GM21737 (cell line): ENCODE data around the gene PRIMA1.

ENCODE experiments used
- ATAC-seq: cut with Tn5 transposase; IDR thresholded peaks from one replicate; pipeline ENCODE4 v1.9.1; 2021; ENCODE audit warnings: mild to moderate bottlenecking, moderate library complexity; ENCODE audit not compliant: unreplicated experiment

PRIMA1 gene

DNA sequence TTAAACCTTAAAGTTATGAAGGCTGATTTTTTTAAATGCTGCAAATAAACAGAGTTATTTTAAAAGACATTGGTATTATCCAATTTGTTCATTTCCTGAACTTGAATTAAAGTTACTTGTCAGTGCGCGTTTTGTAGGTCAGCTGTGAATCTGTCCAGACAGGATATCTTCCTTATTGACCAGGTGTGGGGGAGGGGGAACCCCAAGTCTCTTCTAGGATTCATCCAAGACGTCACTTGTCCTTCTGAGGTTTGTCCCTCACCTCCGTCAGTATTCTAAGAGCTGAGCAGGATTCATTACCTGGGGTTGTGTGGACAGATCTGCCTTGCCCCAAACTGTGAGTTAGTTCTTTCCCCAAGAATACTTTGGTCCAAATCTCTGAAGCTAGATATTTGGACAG is 8.8 kb upstream of the PRIMA1 start:
- ATAC-seq, result no peak

GRCh38 chr14:93794756-93795155 is 6.5 kb upstream of the PRIMA1 start:
- no peak for ATAC-seq

DNA sequence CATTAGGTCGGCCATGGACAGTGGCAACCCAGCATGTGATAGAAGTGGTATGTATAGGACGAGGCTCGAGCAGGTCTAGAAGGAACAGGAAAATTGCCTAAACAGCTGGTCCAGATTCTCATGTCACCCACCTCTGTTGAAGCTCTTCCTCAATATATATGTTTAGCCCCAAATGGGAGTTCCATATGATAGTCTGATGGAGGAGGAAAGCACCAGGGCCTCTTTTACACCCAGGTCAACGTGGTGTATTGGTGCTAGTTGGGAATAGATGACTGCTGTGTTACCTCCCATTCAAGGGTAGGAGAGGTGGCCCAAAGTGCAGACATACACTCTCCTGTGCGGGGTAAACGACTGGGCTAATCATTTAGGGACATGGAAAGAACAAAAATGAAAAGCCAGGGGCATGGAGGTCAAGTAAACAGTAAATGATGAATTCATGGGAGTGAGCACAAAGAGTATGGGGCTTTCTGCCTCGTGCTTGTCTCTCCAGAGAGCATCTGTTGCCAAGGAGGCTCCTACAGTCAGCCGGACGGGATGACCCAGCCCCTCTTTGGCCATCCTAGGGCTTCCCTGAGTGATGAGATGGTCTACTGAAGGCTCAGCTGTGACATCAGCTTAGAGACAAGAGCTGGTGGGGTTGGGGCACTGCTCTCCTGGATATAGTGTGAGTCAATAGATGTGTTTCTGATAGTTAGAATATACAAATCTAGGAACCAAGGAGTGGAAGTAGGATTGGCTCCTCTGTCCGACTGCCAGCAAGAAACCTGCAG is 5.5 kb upstream of the PRIMA1 start:
- no peak for ATAC-seq

GRCh38 chr14:93792391-93792790 is 4.1 kb upstream of the PRIMA1 start:
- no peak for ATAC-seq

DNA sequence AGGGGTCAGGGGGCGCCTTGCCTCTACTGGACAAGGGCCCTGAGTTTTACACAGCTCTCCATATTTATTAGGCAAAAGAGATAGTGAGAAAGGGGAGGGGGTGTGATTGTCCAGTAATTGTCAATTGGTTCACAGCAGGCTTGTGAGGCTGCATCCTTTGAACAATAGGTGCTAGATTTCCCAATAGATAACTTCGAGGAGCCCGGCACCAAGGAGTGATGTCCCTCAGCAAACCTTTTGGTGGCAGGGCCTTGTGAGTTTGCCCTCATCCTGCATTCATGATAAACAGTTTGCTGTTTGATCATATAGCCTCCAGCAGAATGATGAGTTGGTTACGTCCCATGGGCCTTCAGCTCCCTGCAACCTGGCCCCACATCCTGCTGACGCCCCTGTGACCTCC is 2.7 kb upstream of the PRIMA1 start:
- ATAC-seq, result no peak

DNA sequence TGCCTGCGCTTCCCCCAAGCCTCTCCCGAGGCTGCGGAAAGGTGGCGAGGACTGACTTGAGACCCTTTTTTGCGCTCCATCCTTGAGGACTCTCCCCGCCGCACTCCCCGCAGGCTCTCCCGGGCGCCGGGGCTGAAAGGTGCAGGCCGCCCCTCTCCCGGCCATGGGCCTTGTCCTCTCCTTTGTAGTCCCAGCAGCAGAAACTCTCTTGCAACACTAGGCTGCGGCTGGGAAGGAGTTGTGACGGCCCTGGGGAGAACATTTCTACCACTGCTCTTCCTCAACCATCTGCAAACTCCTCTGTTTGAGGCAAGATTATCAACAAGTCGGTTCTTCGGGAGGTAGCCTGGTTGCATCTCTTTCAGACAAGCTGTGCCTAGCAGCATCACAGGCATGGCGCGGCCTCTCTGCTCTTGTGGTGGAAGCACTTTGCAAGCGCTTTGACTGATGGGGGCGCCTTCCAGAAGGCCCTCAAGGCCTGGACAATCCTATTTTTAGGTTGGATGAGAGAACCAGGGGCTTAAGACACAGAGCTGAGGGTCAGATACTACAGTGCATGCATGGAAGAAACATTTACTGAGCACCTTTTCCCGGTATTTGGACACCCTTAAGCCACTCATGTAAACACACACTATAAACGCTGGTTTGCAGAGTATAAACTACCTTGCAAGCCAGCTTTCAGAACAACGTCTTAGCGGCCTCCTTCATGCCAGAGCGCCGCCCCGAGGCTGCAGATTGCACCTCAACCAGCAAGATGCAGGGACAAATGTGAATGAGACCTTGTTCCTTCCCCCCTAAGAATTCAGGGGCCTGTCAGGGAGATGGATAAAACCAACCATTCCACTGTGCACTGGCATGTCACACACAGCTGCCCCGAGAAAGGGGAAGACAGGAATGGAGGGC is 1.2 kb upstream of the PRIMA1 start:
- ATAC-seq, result no peak

DNA sequence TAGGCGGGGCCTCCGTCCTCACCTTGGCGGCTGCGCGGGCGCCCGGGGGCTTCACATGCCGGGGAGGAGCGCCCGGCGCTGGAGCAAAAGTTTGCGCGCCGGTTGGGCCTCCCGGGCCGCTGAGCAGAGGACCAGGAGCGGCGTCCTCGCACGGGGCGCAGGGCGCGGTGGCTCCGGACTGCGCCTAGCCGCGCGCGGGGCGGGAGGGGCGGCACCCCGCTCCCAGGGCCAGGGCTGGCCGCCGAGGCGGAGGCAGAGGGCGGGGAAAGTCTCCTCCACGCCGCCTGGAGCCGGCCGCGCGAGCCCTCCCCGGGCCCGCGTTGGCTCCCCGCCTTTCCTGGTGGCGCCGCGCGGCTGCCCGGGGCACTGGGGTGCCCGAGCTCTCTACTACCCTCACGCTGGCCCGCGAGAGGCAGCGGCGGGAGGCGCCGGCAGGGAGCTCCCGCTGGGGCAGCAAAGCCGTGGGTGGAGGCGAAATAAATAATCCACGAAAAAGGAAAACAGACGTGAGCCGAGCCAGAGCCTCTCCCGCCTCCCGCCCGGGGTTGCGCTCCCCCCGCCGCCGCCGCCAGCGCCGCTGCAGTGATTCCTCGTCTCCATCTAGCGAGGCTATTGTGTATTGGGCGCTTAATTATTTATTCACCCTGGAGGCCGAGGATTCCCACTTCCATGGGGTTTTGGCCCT is 400 bp upstream of the PRIMA1 start:
- ATAC-seq, result no peak

GRCh38 chr14:93787465-93788292 is 606 bp downstream of the PRIMA1 start:
- ATAC-seq, result no peak

DNA sequence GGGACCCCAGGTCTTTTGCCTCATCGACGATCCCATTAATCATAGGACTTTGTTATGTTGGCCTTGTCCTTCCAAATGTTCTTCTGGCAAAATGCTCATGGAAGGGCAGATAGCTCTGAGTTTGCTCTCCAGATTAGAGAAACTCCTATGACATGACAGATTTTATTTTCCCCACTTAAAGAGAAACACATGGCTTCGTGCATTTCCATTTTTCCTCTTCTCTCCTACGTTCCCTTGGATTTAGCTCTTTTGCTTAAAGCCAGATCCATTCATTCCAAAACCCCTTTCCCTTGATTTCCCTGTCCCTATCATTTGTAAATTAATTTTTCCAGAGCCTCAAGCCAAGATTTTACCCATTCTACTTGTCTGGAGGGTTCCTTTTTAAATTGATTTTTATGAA is 2.9 kb downstream of the PRIMA1 start:
- no peak for ATAC-seq

DNA sequence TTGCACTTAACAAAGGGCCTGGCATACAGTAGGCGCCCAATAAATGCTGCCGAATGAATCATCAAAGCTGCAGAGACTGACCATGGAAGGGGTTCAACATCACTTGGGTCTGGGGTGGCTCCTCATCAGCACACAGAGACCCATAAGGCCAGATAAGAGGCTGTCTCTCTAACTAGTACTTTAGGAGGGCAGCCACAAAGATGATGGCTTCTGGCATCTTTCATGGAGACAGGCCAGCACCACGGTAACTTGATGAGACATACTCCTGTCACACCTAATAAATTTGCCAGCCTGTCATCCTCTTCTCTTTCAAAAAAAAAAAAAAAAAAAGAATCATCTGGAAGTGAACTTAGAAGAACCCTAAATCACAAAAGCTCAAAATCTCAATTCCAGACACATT is 3.4 kb downstream of the PRIMA1 start:
- no peak for ATAC-seq

GRCh38 chr14:93780813-93781400 is 7.4 kb downstream of the PRIMA1 start:
- ATAC-seq, result no peak

DNA sequence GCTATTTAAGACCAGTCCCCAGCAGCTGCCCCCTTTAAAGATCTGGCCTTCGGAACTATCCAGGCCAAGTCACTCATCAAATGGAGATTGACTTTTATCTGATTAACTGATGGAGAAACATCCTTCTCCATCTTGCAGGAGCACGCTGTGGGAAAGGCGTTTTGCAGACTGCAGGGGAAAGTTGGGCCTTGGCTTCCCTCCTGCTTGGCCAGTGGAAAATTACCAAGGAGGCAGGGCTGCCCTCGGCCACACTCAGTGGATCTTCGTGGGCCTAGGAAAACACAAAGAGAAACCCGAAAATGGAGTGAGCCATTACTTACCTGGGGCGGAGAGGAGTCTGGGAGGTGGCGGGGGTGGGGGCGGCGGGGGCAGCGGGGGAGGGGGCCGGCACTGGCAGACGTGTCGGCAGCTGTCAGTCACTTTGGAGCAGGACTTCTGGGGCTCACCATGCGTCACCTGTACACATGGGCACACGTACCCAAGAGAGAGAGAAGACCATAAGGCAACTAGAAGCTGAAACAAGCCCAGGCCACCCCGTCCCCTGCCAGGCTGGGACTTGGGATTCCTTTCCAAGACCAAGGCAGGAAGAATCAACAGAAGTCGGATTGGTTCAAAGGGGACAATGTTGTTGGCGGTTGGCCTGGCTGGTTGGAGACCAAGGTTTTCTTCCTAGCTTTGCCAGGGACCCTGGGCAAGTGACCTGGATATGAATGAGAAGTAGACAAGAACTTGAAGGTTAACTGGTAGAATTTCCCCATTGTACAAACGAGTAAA is 9.2 kb downstream of the PRIMA1 start:
- ATAC-seq, result no peak

GRCh38 chr14:93778453-93778852 is 9.8 kb downstream of the PRIMA1 start:
- ATAC-seq, result no peak

DNA sequence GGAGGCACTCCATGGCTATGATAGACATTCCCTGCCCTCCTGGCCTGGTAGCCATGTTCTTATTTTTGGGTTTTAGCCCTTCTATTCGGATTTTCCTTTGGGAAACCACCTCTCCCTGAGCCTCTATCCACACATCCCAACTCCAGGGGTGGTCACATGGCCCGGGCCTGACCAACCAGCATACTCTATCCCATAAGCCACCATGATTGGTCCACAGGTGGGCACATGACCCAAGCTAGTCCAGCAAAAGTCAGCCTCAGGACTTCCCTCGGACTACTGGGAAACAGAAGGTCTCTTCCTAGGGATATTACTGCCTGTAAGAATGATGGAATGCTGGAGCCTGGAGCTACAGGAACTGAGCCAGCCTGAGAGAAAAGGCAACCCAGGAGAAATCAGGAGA is 12.5 kb downstream of the PRIMA1 start:
- no peak for ATAC-seq

- no peak for ATAC-seq
Measured at GRCh38 chr14:93775158-93775557, 13.1 kb downstream of the PRIMA1 start.

GRCh38 chr14:93772263-93772662 is 16.0 kb downstream of the PRIMA1 start:
- no peak for ATAC-seq

- ATAC-seq, result no peak
Measured at GRCh38 chr14:93765970-93766369, 22.3 kb downstream of the PRIMA1 start.

DNA sequence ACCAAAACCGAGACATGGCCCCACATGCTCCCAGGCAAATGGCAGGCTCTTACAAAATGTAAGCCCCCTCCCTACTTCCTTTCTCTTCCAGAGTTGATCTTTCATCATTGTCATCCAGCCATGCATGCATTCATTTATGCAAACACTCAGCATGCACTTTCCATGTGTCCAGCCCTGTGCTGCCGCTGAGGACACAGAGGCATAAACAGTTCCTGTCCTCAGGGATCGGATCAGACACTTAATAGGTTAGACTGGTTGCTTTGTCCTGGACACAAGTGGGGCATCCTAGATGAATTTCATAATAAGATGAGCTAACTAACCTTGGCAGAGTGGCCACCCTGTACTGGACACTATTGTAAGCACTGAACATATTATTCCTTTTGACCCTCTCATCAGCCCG is 23.1 kb downstream of the PRIMA1 start:
- ATAC-seq, result no peak

DNA sequence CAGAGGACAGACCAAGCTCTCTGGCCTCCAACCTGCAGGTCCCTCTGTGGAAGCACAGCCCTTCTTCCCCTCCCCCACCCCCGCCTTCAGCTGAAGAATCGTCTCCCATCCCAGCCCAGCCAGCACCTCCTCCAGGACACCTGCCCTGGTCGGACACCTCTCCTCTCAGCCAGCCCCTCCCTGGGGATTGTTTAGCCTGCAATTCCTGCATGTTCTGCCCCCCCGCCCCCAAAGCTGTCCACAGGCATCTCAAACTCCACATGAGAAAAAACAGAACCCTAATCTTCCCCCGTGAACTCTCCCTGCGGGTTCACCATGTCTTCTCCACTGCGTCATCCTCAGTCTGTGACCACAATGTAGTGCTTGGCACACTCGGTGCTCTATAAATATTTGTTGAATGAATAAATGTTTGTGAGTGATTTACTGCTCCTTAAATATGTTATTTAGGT is 24.1 kb downstream of the PRIMA1 start:
- no peak for ATAC-seq
